ENCODE results near the gene TET2.
"Not testable (repeated sequence)": the region's sequence is repeated elsewhere in the genome, so short reads cannot be mapped to it uniquely, and the experiment has no call there.

The TET2 gene

GRCh38 chr4:105293360-105293759, 146.7 kb downstream of the TET2 start:
- no peak for DNase-seq (ENCODE audit: low spot score)

GRCh38 chr4:105296672-105297071, 150.0 kb downstream of the TET2 start:
- DNase-seq (ENCODE audit: low spot score) = no peak

- not testable (repeated sequence) for DNase-seq (ENCODE audit: low spot score)
Measured at GRCh38 chr4:105299027-105299426, 152.4 kb downstream of the TET2 start.

GRCh38 chr4:105304085-105304484, 157.4 kb downstream of the TET2 start:
- DNase-seq (ENCODE audit: low spot score) = no peak

GRCh38 chr4:105305019-105305836, 158.6 kb downstream of the TET2 start:
- no peak for DNase-seq (ENCODE audit: low spot score)

- DNase-seq (ENCODE audit: low spot score) = no peak
Measured at GRCh38 chr4:105306158-105306781, 159.6 kb downstream of the TET2 start.

- no peak for DNase-seq (ENCODE audit: low spot score)
Measured at GRCh38 chr4:105306820-105307219, 160.1 kb downstream of the TET2 start.

- DNase-seq (ENCODE audit: low spot score) = no peak
Measured at GRCh38 chr4:105318486-105318885, 171.8 kb downstream of the TET2 start.

- DNase-seq (ENCODE audit: low spot score) = no peak
Measured at GRCh38 chr4:105327222-105327621, 180.5 kb downstream of the TET2 start.

GRCh38 chr4:105327956-105328355, 181.3 kb downstream of the TET2 start:
- no peak for DNase-seq (ENCODE audit: low spot score)

- no peak for DNase-seq (ENCODE audit: low spot score)
Measured at GRCh38 chr4:105329081-105329480, 182.4 kb downstream of the TET2 start.
